ENCODE measurements around the gene NEMP1.
A peak's percentile ranks its signal among the peaks of the same experiment; 100 is the strongest.
"Not testable (repeated sequence)": the region's sequence is repeated elsewhere in the genome, so short reads cannot be mapped to it uniquely, and the experiment has no call there.

The NEMP1 gene

DNA sequence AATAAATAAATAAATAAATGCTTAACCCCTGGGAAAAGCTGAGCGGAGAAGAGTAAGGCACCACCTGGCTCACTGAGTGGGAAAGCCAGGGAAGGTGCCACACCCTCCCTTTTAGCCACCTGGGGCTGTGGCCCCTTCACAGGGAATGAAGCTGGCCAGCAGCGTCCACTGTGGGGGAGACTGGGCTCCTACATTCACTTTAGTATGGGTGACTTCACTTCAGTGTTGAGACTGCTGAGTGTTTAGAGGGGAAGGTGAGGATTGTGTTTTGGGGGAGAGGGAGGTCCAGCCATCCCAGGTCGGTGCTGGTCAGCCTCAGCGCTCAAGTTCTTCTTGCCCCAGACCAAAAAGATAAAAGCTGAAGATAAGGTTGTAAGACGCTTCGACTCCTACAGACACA is 11.9 kb upstream of the NEMP1 start:
- DNase-seq: no peak

- DNase-seq: peak; percentile 74
Measured at GRCh38 chr12:57089271-57090245, 11.0 kb upstream of the NEMP1 start.

- DNase-seq: peak; percentile 91
Measured at GRCh38 chr12:57088354-57089270, 10.0 kb upstream of the NEMP1 start, which contains the start of gene NAB2. Gene NAB2 (plus strand): TSS chr12:57089114. CDS start chr12:57089272, 158 bp downstream.

GRCh38 chr12:57087691-57088353 is 9.2 kb upstream of the NEMP1 start:
- peak; percentile 88 for DNase-seq

DNA sequence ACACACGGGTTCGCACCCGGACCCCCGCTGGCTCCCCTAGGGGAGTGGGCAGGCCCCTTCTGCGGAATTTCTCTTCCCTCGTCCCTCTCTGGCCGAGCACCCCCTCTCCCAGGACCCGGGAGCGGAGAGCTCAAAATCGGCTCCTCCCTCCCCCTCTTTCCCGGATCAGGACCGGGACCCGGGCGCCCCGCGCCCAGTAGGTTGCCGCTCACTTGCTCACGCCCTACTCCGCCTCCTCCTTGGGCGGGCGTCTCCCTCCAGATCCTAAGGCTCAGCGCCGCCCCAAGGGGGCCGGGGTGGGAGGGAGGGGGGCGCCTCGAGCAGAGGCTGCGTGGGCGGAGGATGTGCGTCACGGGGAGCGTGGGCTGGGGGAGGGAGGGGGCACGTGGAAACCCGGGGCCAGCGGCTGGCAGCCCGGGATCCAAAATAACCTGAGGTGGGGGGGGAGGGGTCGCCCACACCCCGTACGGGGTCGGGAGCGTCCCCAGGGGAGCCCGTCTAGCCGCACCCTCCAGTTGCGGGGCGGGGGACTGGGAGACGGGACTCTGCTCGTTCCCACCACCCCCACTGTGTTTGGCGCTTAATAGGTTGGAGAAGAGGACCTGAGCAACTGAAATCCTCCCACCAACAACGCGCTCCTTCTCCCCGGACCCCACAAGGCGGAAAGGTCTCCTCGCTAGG is 8.6 kb upstream of the NEMP1 start:
- peak; percentile 97 for DNase-seq

- peak; percentile 76 for DNase-seq
Measured at GRCh38 chr12:57086493-57087009, 8.0 kb upstream of the NEMP1 start.

- no peak for DNase-seq
Measured at GRCh38 chr12:57085999-57086492, 7.5 kb upstream of the NEMP1 start.

DNA sequence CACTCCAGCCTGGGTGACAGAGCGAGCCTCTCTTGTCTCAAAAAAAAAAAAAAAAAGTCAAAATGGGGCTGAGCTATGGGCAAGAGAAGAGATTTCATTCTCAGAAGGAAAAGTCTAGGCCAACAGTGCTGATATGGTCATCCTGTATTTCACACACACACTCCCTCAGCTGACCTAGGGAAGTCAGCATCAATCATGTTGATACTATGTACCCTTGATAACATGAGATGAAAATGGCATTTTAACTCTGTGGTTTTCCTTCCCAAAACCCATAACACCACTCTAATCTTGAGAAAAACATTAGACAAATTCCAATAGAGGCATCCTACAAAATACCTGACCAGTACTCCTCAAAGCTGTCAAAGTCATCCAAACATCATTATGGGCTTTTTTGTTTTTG is 2.3 kb upstream of the NEMP1 start:
- no peak for DNase-seq

GRCh38 chr12:57079821-57080220 is 1.2 kb upstream of the NEMP1 start:
- DNase-seq: no peak

- not testable (repeated sequence) for DNase-seq
Measured at GRCh38 chr12:57073566-57074450, 4.8 kb downstream of the NEMP1 start.

DNA sequence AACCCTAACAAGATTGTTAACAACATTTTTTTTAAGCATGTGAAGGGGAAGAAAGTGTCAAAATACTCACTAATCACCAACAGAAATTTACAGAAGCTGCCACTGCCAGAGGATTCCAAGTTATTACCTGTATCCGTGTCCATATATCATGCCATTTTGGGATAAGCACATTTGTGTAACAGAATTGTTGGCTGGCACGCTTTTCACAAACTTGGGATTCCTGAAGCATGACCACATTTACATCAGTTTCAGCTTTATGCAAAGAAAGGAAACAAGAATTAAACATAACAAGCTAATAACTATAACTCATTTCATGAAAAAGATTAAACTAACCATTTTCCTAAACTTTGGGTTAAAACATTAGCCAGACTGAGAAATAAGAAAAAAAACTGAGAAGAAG is 5.9 kb downstream of the NEMP1 start:
- DNase-seq: no peak

- no peak for DNase-seq
Measured at GRCh38 chr12:57069523-57069922, 9.1 kb downstream of the NEMP1 start.

DNA sequence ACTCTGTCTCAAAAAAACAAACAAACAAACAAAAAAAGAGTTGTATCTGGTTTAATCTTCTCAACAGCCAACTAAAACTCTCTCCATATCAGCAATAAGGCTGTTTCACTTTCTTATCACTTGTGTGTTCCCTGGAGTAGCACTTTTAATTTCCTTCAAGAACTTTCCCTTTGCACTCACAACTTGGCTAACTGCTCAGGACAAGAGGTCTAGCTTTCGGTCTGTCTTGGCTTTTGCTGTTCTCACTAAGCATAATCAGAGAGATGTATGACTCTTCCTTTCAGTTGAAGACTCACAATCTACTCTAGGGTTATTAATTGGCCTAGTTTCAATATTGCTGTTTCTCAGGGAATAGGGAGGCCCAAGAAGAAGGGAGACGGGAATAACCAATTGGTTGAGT is 12.3 kb downstream of the NEMP1 start:
- no peak for DNase-seq

- DNase-seq: no peak
Measured at GRCh38 chr12:57063991-57064685, 14.5 kb downstream of the NEMP1 start.

DNA sequence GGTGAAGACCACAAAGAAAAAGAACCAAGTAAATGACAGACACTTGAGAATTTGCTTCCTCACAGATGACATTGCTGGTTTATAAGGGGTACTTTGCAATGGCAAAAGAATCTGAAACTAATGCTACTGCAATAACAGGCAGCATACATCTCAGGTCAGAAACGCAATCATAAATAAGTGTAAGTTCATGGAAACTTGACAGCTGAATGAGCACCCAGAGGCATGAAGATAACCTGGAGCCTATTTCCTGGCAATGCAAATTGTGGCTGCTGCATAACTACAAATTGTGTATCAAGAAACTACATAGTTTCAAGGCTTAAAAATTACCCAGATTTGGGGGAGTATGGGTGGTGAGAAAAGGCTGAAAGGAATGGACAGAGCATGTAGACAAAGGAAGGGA is 20.1 kb downstream of the NEMP1 start:
- DNase-seq: no peak

DNA sequence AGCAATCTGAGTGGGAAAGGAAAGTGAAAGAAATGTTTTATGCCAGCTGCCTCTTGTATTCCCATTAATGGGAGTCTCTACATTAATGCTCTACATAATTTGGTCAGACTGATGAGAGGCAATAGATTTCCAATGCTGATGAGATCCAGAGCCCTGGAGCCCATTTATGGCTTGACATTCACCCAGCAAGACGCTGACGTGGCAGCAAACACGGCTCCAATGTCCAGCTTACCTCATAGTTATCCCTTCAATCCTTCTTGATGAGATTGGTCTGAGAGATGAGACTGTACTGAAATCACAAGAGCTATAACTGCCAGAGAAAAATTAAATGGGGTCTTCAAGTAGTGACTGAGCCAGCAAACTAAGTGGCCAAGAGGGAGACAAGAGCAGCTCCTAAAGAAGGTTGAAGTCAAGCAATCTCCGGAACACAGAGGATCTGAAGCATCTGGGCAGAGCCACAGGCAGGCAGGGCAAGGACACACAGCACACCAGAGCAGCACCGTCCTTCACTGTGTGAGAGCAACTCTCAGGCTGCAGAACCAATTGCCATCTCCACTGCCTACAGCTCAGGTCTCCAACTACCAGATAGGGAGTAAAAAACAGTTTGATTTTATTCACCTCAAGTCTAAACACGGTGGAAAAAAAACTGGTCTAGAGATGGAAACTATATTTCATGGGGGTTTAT is 21.4 kb downstream of the NEMP1 start:
- DNase-seq: no peak

- no peak for DNase-seq
Measured at GRCh38 chr12:57055824-57056223, 22.8 kb downstream of the NEMP1 start.

GRCh38 chr12:57053901-57054300 is 24.7 kb downstream of the NEMP1 start:
- DNase-seq: not testable (repeated sequence)

- not testable (repeated sequence) for DNase-seq
Measured at GRCh38 chr12:57053146-57053545, 25.4 kb downstream of the NEMP1 start.

All from activated CD8-positive, alpha-beta memory T cell treated with anti-CD3 and anti-CD28 coated beads, Interleukin-2, amount 50 U/mL, for 48 hours (primary cell).